K562 (cell line): Measurements from ENCODE around the gene JMJD1C.

Experiments used
- CREB1 ChIP-seq, 2 experiments: sonication (generic) in 1 of 2; formaldehyde crosslinking in 1 of 2; IDR thresholded peaks; 2 replicates each; pipeline versions ENCODE4 v1.6.1 to v1.8.0; 2012 to 2022; ENCODE audit warnings: inconsistent platforms in 1 of 2, mild to moderate bottlenecking in 1 of 2, missing genetic modification reagents in 1 of 2, moderate library complexity in 1 of 2
- PKNOX1 ChIP-seq: fragments of 450-650 bp; IDR thresholded peaks from 2 replicates; pipeline ENCODE4 v1.6.1; 2016
- SP1 ChIP-seq: sonication (generic); formaldehyde crosslinking; IDR thresholded peaks from 2 replicates; pipeline ENCODE4 v1.8.1; 2022; ENCODE audit warnings: mild to moderate bottlenecking, missing genetic modification reagents
- ZFPM2 ChIP-seq: fragments of 250-450 bp; sonication (Bioruptor Pico); IDR thresholded peaks from 2 replicates; pipeline ENCODE4 v1.5.1; 2022; ENCODE audit warnings: mild to moderate bottlenecking
- TF ChIP-seq, protein P1 (sequence below), 3 experiments: IDR thresholded peaks in 2 of 3; conservative IDR thresholded peaks in 1 of 3; 2 replicates each; pipeline ENCODE4 v1.5.1; 2011 to 2012; ENCODE audit warnings: low read length in 3 of 3, mild to moderate bottlenecking in 3 of 3, control low read depth in 2 of 3, improper control_type of control experiment in 1 of 3, inconsistent platforms in 1 of 3, low read depth in 1 of 3, mixed read lengths in 1 of 3, moderate library complexity in 1 of 3; ENCODE audit not compliant: insufficient read depth in 2 of 3
- TF ChIP-seq, protein P2 (sequence below): fragments of 450-650 bp; formaldehyde crosslinking; IDR thresholded peaks from 2 replicates; pipeline ENCODE4 v1.4.0; 2020; ENCODE audit warnings: mild to moderate bottlenecking, mixed read lengths
- TF ChIP-seq, protein P3 (sequence below): fragments of 450-650 bp; IDR thresholded peaks from 2 replicates; pipeline ENCODE4 v1.6.1; 2017; ENCODE audit warnings: antibody characterized with exemption

GRCh38 chr10:63373176-63373575, 92.6 kb downstream of the JMJD1C start:
- no peak for TF ChIP-seq CREB1 (IDR thresholded peaks at IDR 0.05)
- no peak for TF ChIP-seq CREB1 (CRISPR knock-in tag; IDR thresholded peaks at IDR 0.05)
- TF ChIP-seq, protein P1, sequence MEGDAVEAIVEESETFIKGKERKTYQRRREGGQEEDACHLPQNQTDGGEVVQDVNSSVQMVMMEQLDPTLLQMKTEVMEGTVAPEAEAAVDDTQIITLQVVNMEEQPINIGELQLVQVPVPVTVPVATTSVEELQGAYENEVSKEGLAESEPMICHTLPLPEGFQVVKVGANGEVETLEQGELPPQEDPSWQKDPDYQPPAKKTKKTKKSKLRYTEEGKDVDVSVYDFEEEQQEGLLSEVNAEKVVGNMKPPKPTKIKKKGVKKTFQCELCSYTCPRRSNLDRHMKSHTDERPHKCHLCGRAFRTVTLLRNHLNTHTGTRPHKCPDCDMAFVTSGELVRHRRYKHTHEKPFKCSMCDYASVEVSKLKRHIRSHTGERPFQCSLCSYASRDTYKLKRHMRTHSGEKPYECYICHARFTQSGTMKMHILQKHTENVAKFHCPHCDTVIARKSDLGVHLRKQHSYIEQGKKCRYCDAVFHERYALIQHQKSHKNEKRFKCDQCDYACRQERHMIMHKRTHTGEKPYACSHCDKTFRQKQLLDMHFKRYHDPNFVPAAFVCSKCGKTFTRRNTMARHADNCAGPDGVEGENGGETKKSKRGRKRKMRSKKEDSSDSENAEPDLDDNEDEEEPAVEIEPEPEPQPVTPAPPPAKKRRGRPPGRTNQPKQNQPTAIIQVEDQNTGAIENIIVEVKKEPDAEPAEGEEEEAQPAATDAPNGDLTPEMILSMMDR (IDR thresholded peaks at IDR 0.05 in 2 of 3, conservative IDR thresholded peaks at IDR 0.05 in 1 of 3; ENCODE audit: insufficient read depth in 2 of 3, low read depth in 1 of 3, low read length in 3 of 3): no peak
- no peak for TF ChIP-seq SP1
- TF ChIP-seq PKNOX1: no peak
- TF ChIP-seq, protein P2, sequence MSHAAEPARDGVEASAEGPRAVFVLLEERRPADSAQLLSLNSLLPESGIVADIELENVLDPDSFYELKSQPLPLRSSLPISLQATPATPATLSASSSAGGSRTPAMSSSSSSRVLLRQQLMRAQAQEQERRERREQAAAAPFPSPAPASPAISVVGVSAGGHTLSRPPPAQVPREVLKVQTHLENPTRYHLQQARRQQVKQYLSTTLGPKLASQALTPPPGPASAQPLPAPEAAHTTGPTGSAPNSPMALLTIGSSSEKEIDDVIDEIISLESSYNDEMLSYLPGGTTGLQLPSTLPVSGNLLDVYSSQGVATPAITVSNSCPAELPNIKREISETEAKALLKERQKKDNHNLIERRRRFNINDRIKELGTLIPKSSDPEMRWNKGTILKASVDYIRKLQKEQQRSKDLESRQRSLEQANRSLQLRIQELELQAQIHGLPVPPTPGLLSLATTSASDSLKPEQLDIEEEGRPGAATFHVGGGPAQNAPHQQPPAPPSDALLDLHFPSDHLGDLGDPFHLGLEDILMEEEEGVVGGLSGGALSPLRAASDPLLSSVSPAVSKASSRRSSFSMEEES (CRISPR knock-in tag): no peak
- no peak for TF ChIP-seq ZFPM2
- TF ChIP-seq, protein P3, sequence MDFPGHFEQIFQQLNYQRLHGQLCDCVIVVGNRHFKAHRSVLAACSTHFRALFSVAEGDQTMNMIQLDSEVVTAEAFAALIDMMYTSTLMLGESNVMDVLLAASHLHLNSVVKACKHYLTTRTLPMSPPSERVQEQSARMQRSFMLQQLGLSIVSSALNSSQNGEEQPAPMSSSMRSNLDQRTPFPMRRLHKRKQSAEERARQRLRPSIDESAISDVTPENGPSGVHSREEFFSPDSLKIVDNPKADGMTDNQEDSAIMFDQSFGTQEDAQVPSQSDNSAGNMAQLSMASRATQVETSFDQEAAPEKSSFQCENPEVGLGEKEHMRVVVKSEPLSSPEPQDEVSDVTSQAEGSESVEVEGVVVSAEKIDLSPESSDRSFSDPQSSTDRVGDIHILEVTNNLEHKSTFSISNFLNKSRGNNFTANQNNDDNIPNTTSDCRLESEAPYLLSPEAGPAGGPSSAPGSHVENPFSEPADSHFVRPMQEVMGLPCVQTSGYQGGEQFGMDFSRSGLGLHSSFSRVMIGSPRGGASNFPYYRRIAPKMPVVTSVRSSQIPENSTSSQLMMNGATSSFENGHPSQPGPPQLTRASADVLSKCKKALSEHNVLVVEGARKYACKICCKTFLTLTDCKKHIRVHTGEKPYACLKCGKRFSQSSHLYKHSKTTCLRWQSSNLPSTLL: no peak
